NCI-H2171 (cell line): Measurements from ENCODE around the gene FGF14.
"Not testable (repeated sequence)": the region's sequence is repeated elsewhere in the genome, so short reads cannot be mapped to it uniquely, and the experiment has no call there.

Source experiments
- DNase-seq: peaks from one replicate; lab custom pipeline; 2025; lab: John Stamatoyannopoulos, UW

Gene FGF14

DNA sequence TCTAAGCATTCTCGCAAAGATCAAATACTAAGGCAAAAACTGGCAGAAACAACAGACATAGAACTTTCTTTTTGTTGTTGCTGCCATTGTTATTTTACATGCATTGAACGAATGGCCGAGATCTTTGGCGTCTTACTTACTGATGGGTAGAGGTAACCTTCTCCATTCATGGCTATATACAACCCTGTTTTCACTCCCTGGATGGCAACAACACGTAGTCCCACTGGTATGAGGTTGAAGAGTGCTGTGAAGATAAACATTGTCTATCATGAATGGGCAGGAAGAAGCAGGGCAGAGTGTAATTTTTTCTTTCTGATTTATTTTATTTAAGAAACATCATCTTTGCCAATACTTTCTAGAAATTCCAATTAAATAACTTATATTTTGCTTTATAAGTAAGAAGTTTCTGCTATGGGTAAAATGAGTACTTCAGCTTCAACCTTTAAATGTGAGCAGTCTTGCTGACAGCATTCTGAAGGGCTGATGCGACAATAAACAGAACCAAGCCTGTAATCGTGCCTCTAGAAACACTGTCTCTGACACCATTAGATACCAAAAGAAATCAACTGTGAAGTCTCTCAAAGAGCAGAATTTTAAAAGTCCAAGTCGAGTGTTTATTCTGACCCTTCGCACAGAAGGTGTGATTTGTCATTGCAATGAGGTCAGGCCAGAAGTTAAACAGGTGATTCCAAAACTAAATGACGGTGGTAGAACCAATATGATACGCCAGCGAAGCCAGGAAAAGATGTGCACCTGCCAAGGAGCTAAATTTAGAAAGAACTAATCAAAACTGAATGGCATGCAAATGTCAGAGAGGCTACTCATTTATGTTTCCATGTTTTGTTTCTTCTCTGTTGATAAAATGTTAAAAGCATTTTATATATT lies 533.0 kb downstream of the FGF14 start:
- DNase-seq: no peak

DNA sequence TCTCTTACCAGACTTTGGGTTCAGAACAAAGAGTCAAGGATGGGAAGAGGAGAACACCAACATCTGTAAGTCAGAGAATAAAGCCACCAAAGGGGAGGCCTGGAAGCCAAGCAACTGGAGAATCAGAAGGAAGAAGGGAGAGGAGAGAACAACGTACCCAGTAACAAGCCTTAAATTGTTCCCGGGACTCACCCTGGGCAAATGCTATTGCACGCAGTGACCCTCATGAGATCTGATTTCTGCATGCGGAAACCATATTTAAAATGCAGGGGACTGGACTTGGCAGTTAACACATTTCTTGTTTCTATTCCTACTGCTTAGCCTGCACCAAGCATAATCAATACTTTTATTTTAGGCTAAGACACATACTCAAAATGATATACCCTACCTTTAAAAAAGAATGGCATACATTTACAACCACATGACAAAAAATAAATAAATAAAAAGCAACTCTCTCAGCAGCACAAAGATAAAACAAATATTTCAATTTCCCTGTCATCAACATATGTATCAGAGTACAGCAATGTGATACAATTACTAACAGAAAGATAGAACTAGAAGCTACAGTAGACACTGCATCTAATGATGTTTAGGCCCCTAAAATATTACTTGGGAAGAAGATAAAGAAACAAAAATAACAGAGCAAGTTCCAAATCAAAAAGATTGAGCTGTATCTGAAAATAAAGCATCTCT lies 534.8 kb downstream of the FGF14 start:
- DNase-seq: no peak

DNA sequence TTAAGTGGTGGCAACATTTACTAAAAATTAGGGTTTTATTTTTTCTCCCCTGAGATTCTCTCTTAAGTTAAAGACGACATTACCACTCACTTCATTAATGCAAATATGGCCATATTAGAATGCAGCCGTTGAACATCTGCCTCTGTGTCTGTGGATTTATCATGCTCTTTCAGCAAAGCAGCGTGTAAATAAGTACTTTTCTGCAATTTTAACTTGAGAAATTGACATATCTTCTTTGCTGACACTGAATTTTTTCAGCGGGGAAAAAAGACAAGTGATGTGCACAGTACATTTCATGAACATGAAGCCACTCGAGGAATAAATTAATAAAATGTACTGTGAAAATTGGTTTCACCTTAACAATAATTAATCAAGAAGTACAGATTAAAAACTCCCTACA lies 543.0 kb downstream of the FGF14 start:
- DNase-seq: no peak

DNA sequence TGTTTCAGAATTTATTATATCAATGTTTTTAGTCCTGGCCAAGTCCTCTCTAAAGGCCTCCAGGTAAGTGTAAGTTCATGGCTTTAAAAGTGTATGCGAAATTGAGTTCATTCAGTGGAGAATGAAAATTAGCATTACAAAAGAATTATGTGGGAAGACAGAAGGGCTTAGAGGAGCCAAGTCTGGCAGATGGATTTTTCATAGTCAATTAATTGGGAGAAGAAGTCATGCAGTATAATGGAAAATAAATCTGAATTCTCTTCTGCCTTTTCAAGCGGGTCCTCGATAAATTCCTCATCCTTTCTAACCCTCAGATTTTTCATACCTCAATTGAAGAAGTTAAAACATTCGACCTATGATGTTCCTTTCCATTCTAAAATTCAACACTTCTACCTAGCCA lies 555.1 kb downstream of the FGF14 start:
- peak; percentile 12 for DNase-seq

- no peak for DNase-seq
Measured at GRCh38 chr13:101846249-101846648, 555.6 kb downstream of the FGF14 start.

- DNase-seq: no peak
Measured at GRCh38 chr13:101845245-101846020, 556.4 kb downstream of the FGF14 start.

- no peak for DNase-seq
Measured at GRCh38 chr13:101841698-101842097, 560.1 kb downstream of the FGF14 start.

DNA sequence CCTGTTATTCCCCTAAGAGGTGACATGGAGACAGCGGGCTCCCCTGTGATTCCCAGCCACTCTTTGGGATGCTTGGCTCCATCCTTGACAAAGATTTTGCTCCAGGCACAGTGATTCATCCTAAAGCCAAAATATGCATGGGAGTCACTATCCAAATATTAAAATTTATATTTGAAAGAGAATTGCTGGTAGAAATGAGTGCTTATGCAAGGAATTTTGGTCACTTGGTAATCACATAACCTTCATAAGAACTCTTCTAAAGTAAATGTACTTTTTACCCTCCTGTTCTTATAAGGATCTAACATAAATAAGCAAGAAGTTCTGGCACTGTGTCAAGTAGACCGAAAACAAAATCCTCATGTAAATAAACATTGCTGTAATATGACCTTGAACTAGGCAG lies 563.5 kb downstream of the FGF14 start:
- DNase-seq: no peak

GRCh38 chr13:101837778-101838177 lies 564.1 kb downstream of the FGF14 start:
- not testable (repeated sequence) for DNase-seq

DNA sequence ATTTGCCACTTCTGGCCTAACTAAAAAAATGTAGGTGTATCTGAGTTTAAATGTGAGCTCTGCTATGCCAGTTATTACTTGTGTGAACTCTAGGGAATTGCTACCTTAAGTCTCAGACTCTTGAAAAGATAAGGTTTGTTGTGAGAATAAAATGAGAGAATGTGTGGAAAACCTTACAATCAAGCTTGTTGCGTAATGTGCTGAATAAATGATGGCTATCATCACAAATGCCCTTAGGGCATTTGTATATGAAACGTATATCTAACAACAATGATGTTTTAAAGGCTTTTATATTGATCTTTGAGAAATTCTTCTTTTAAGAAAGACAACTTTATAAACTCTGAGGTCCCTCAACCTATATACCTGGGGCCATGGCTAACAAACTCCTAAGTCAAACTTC lies 564.6 kb downstream of the FGF14 start:
- no peak for DNase-seq

DNA sequence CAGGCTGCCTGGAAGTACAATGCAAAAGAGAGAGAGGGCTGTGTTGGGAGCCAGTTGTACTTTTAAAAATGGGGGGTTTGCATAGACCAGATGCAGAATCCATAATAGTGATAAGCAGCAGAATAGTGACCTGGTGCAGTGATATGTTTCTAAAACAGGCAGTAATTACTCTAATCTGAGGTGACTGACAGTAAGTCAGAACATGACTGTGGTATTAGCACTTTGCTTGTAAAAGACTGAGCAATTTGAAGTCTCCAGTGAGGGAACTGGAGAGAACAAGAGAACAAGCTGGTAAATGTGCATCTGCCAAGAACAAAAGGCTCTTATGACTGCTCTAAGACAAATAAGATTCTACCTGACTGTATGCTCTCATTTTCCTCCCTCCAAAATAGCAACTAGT lies 565.9 kb downstream of the FGF14 start:
- DNase-seq: no peak

- no peak for DNase-seq
Measured at GRCh38 chr13:101833671-101834070, 568.2 kb downstream of the FGF14 start.

DNA sequence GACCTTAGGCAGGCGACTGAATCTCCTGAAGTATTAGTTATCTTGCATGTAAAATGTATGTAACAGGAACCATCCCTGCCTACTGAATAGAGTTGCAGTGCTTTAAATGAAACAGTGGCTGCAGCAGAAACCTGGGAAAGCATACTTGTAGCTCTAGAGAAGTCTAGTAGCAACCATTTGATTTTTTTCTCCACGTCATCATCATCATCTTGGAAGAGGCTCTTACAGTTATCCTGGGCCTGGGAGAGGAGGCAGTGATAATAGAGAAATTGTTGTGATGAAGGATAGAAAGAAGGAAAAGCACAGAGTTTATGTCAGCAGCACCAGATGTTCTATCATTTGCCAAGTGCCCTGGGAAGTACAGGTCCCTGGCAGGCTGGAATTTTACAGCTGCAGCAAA lies 571.8 kb downstream of the FGF14 start:
- DNase-seq: no peak

DNA sequence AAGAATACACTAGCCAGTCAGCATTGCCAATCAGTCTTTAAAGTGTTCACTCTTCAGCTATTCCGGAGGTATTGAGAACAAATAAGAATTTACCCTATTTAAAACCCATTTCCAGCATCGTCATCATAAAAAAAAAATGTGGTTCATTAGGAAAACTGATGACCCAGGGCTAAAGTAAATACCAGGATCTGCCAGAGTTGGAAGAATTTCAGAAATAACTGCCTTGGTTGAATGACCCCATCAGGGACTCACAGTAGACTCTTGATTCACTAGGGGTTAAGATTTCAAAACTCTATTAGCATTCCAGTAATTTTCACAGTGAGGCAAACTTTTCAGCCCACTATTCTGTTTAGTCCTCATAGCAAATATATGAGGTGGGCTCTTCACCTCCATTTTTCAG lies 572.4 kb downstream of the FGF14 start:
- no peak for DNase-seq

DNA sequence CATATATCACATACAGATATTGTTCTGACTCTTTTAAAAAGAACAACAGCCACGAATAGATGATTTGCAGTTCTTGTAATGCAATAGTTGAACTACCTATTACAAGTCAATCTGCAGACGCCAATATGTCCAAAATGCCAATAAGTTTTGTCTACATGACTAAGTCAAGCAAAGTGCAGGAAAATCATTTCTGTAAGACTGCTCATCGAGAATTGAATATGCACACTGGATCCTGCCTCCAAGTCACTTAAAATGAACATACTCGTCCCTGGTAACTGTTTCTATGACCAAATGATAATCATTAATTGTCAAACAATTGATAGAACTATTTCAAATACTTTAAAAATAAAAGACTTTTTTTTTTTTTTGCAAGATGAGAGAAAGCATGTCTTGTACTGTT lies 573.7 kb downstream of the FGF14 start:
- DNase-seq: no peak

DNA sequence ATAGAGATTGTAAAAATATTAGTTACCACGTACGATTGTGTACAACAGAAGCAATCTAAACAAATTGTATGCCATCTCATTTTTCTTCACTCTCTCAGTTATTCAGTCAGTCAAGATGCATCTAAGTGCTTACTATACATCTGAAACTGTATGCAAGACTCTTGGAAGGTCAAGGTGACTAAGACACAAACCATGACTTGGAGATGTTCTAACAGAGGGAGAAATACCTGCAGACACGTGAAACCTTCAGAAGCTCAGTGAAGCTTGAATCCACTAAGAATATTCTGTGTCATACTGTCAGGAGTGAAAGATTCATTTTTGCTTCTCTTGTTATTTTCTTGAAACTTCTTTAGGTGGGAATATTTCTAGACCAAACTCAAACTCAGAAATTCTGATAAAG lies 584.0 kb downstream of the FGF14 start:
- DNase-seq: no peak

GRCh38 chr13:101811881-101812280 lies 590.0 kb downstream of the FGF14 start:
- no peak for DNase-seq

GRCh38 chr13:101811284-101811839 lies 590.5 kb downstream of the FGF14 start:
- no peak for DNase-seq

- DNase-seq: no peak
Measured at GRCh38 chr13:101799196-101799595, 602.7 kb downstream of the FGF14 start.

GRCh38 chr13:101798437-101798836 lies 603.4 kb downstream of the FGF14 start:
- no peak for DNase-seq

GRCh38 chr13:101795460-101795859 lies 606.4 kb downstream of the FGF14 start:
- DNase-seq: no peak

DNA sequence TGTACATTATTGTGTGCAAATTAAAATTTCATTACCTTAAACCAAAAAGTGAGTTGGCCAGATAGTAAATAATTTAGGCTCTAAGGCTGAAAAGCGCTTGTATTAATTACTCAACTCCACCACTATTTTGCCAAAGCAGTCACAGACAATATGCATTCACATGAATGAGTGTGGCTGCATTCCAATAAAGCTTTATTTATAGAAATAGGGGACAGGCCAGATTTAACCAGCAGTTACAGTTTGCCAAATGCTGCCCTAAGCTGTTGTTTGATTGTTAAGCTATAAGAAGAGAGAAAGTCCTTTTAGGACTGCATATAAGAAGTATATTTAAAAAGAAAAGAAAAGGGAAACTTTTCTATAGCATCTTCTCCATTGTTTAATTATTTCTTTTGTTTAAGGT lies 606.8 kb downstream of the FGF14 start:
- no peak for DNase-seq
